Measurements from ENCODE around the gene SORBS1. TPM values are rescaled to one million over a fixed set of nuclear protein-coding genes. Genes with fewer than 3 reads are reported as not detected.
A peak's percentile ranks its signal among the peaks of the same experiment; 100 is the strongest.

SORBS1 gene
- total and polyA plus RNA-seq, 2 of the 13 experiments (the other 11 are each of a cell fraction or from before 2014, with no cell fraction given) = 16.8 to 39.8 TPM

DNA sequence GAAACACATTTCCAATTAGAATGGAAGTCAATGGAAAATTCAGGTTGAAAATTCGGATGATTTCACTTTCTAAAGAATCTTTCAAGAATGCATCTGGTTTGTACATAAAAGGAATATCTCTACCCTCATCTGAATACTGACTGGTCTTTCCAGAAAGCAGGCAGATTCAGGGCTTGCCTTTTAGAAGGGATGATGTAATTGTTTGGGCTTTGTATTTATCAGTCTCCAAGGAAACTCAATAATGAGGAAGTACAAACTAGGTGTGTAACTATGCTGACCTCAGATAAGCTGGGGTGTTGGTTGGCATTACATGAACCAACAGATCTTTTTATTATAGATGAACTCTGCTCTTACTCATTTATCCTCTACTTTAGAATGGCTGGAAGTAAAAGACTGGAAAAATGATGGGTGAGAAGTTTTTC lies 294.5 kb downstream of the SORBS1 start (continued):
- TF ChIP-seq, protein P1, sequence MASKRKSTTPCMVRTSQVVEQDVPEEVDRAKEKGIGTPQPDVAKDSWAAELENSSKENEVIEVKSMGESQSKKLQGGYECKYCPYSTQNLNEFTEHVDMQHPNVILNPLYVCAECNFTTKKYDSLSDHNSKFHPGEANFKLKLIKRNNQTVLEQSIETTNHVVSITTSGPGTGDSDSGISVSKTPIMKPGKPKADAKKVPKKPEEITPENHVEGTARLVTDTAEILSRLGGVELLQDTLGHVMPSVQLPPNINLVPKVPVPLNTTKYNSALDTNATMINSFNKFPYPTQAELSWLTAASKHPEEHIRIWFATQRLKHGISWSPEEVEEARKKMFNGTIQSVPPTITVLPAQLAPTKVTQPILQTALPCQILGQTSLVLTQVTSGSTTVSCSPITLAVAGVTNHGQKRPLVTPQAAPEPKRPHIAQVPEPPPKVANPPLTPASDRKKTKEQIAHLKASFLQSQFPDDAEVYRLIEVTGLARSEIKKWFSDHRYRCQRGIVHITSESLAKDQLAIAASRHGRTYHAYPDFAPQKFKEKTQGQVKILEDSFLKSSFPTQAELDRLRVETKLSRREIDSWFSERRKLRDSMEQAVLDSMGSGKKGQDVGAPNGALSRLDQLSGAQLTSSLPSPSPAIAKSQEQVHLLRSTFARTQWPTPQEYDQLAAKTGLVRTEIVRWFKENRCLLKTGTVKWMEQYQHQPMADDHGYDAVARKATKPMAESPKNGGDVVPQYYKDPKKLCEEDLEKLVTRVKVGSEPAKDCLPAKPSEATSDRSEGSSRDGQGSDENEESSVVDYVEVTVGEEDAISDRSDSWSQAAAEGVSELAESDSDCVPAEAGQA (IDR thresholded peaks at IDR 0.05; ENCODE audit: low read depth) = no peak
- TF ChIP-seq, protein P1 (CRISPR knock-in tag; IDR thresholded peaks at IDR 0.05; ENCODE audit: borderline replicate concordance) = no peak
- TF ChIP-seq, protein P2, sequence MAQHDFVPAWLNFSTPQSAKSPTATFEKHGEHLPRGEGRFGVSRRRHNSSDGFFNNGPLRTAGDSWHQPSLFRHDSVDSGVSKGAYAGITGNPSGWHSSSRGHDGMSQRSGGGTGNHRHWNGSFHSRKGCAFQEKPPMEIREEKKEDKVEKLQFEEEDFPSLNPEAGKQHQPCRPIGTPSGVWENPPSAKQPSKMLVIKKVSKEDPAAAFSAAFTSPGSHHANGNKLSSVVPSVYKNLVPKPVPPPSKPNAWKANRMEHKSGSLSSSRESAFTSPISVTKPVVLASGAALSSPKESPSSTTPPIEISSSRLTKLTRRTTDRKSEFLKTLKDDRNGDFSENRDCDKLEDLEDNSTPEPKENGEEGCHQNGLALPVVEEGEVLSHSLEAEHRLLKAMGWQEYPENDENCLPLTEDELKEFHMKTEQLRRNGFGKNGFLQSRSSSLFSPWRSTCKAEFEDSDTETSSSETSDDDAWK (CRISPR knock-in tag; IDR thresholded peaks at IDR 0.05) = no peak
- TF ChIP-seq TOE1 (CRISPR knock-in tag; IDR thresholded peaks at IDR 0.05) (no peak), ZSCAN21 (CRISPR knock-in tag; IDR thresholded peaks at IDR 0.05; ENCODE audit: borderline replicate concordance) (no peak), ZNF7 (CRISPR knock-in tag; IDR thresholded peaks at IDR 0.05) (no peak), LCORL (IDR thresholded peaks at IDR 0.05) (no peak), LCORL (CRISPR knock-in tag; IDR thresholded peaks at IDR 0.05) (no peak), ZNF737 (CRISPR knock-in tag; IDR thresholded peaks at IDR 0.05; ENCODE audit: borderline replicate concordance) (no peak), ZNF136 (CRISPR knock-in tag; IDR thresholded peaks at IDR 0.05; ENCODE audit: low read depth) (no peak), ZNF17 (CRISPR knock-in tag; IDR thresholded peaks at IDR 0.05) (no peak), FOXP1 (IDR thresholded peaks at IDR 0.05) (no peak), FOXP1 (CRISPR knock-in tag; IDR thresholded peaks at IDR 0.05) (0 out of 2 replicates have a peak, but pooled peaks have one; percentile 25), KMT2A (CRISPR knock-in tag; IDR thresholded peaks at IDR 0.05) (no peak), TCF7 (IDR thresholded peaks at IDR 0.05; ENCODE audit: low read depth) (no peak), ZNF260 (CRISPR knock-in tag; IDR thresholded peaks at IDR 0.05; ENCODE audit: borderline replicate concordance, low read depth) (no peak), ZNF720 (CRISPR knock-in tag; IDR thresholded peaks at IDR 0.05) (no peak), SOX5 (CRISPR knock-in tag; IDR thresholded peaks at IDR 0.05; ENCODE audit: borderline replicate concordance) (peak; percentile 14; the same call in 1 of the 2 replicates), ZNF101 (CRISPR knock-in tag; IDR thresholded peaks at IDR 0.05; ENCODE audit: borderline replicate concordance, low read depth) (no peak)
- TF ChIP-seq, protein P3, sequence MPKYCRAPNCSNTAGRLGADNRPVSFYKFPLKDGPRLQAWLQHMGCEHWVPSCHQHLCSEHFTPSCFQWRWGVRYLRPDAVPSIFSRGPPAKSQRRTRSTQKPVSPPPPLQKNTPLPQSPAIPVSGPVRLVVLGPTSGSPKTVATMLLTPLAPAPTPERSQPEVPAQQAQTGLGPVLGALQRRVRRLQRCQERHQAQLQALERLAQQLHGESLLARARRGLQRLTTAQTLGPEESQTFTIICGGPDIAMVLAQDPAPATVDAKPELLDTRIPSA (CRISPR knock-in tag; IDR thresholded peaks at IDR 0.05; ENCODE audit: borderline replicate concordance) = no peak
- TF ChIP-seq, protein P4, sequence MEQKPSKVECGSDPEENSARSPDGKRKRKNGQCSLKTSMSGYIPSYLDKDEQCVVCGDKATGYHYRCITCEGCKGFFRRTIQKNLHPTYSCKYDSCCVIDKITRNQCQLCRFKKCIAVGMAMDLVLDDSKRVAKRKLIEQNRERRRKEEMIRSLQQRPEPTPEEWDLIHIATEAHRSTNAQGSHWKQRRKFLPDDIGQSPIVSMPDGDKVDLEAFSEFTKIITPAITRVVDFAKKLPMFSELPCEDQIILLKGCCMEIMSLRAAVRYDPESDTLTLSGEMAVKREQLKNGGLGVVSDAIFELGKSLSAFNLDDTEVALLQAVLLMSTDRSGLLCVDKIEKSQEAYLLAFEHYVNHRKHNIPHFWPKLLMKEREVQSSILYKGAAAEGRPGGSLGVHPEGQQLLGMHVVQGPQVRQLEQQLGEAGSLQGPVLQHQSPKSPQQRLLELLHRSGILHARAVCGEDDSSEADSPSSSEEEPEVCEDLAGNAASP (CRISPR knock-in tag; IDR thresholded peaks at IDR 0.05; ENCODE audit: borderline replicate concordance) = no peak
- TF ChIP-seq, protein P5, sequence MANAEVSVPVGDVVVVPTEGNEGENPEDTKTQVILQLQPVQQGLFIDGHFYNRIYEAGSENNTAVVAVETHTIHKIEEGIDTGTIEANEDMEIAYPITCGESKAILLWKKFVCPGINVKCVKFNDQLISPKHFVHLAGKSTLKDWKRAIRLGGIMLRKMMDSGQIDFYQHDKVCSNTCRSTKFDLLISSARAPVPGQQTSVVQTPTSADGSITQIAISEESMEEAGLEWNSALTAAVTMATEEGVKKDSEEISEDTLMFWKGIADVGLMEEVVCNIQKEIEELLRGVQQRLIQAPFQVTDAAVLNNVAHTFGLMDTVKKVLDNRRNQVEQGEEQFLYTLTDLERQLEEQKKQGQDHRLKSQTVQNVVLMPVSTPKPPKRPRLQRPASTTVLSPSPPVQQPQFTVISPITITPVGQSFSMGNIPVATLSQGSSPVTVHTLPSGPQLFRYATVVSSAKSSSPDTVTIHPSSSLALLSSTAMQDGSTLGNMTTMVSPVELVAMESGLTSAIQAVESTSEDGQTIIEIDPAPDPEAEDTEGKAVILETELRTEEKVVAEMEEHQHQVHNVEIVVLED (CRISPR knock-in tag; IDR thresholded peaks at IDR 0.05; ENCODE audit: borderline replicate concordance) = no peak
